ENCODE measurements around the gene MELK.
"Not testable (repeated sequence)": the region's sequence is repeated elsewhere in the genome, so short reads cannot be mapped to it uniquely, and the experiment has no call there.

The MELK gene

GRCh38 chr9:36559036-36559695 is 13.5 kb upstream of the MELK start:
- DNase-seq (ENCODE audit: low read depth), result no peak

DNA sequence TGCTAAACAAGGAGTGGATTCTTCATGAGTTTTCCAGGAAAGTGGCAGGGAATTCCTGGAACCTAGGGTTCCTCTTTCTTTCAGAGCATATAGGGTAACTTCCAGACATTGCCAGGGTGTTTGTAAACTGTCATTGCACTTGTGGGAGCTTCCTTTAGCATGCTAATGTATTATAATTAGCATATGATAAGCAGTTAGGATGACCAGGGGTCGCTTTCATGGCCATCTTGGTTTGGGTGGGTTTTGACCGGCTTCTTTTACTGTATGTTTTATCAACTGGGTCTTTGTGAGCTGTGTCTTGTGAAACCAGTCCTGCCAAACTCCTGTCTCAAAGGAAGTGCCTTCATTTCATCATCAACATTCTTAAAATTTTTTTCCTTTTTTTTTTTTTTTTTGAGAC is 11.9 kb upstream of the MELK start:
- DNase-seq (ENCODE audit: low read depth), result no peak
- TF ChIP-seq, protein P1, sequence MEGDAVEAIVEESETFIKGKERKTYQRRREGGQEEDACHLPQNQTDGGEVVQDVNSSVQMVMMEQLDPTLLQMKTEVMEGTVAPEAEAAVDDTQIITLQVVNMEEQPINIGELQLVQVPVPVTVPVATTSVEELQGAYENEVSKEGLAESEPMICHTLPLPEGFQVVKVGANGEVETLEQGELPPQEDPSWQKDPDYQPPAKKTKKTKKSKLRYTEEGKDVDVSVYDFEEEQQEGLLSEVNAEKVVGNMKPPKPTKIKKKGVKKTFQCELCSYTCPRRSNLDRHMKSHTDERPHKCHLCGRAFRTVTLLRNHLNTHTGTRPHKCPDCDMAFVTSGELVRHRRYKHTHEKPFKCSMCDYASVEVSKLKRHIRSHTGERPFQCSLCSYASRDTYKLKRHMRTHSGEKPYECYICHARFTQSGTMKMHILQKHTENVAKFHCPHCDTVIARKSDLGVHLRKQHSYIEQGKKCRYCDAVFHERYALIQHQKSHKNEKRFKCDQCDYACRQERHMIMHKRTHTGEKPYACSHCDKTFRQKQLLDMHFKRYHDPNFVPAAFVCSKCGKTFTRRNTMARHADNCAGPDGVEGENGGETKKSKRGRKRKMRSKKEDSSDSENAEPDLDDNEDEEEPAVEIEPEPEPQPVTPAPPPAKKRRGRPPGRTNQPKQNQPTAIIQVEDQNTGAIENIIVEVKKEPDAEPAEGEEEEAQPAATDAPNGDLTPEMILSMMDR (IDR thresholded peaks at IDR 0.05; ENCODE audit: low read depth, low read length, missing control alignments), result no peak
- H3K4me3 ChIP-seq (ENCODE audit: low read depth, low read length), result no peak overlapping the region

More at GRCh38 chr9:36559036-36559695, 13.5 kb upstream of the MELK start:
- TF ChIP-seq, protein P1 (IDR thresholded peaks at IDR 0.05; ENCODE audit: low read depth, low read length, missing control alignments), result no peak
- no peak overlapping the region for H3K4me3 ChIP-seq (ENCODE audit: low read depth, low read length)

DNA sequence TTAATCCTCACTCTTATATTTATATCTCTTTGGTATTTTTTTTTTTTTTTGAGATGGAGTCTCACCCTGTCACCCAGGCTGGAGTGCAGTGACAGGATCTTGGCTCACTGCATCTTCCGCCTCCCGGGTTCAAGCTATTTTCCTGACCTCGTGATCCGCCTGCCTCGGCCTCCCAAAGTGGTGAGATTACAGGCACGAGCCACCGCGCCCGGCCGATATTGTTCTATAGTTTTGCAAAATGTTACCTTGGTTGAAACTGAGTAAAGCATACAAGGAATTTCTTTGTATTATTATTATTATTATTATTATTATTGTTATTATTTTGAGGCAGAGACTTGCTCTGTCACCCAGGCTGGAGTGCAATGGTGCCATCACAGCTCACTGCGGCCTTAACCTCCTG is 9.9 kb upstream of the MELK start:
- DNase-seq (ENCODE audit: low read depth); H3K4me3 ChIP-seq (ENCODE audit: low read depth, low read length): not testable (repeated sequence)

DNA sequence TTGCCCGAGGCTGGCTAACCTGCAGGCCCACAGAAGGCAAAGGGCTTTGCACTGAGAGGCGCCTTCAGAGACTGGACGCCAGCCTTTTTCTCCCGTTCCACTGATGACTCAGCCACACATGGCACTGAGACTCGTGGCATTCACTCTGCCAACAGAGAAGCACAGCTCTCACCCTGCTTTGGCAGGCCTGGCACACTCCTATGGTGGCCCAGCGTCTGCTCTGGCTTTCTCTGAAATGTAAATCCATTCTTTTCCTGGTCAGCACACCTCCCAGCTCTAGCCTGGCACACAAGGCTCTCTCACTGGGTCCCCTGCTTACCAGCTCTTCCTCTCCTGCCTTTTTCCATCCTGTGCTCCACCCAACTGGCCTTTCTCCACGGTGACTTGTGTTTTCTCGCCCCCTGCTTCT is 5.9 kb upstream of the MELK start:
- no peak overlapping the region for H3K4me3 ChIP-seq (ENCODE audit: low read depth, low read length)
- TF ChIP-seq, protein P1 (IDR thresholded peaks at IDR 0.05; ENCODE audit: low read depth, low read length, missing control alignments), result no peak
- no peak for DNase-seq (ENCODE audit: low read depth)

DNA sequence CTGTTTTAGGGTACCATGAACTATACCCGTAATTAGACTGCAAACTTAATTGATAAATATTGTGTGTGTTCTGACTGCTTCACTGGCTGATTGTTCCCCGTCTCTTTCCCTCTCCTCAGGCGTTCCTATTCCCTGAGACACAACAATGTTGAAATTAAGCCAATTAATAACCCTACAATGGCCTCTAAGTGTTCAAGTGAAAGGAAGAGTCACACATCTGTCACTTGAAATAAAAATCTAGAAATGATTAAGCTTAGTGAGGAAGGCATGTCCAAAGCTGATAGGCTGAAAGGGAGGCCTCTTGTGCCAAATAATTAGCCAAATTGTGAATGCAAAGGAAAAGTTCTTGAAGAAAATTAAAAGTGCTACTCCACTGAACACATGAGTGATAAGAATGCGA is 4.0 kb upstream of the MELK start:
- not testable (repeated sequence) for DNase-seq (ENCODE audit: low read depth)

GRCh38 chr9:36571333-36571732 is 1.4 kb upstream of the MELK start:
- DNase-seq (ENCODE audit: low read depth), result no peak
- TF ChIP-seq, protein P1 (IDR thresholded peaks at IDR 0.05; ENCODE audit: low read depth, low read length, missing control alignments), result no peak

More for the DNA sequence above, 4.0 kb upstream of the MELK start:
- H3K4me3 ChIP-seq (ENCODE audit: low read depth, low read length), result not testable (repeated sequence)

GRCh38 chr9:36574045-36574444 is 1.4 kb downstream of the MELK start:
- DNase-seq (ENCODE audit: low read depth), result not testable (repeated sequence)
- H3K4me3 ChIP-seq (ENCODE audit: low read depth, low read length), result peak overlapping the region; percentile 74

More at GRCh38 chr9:36571333-36571732, 1.4 kb upstream of the MELK start:
- no peak overlapping the region for H3K4me3 ChIP-seq (ENCODE audit: low read depth, low read length)

DNA sequence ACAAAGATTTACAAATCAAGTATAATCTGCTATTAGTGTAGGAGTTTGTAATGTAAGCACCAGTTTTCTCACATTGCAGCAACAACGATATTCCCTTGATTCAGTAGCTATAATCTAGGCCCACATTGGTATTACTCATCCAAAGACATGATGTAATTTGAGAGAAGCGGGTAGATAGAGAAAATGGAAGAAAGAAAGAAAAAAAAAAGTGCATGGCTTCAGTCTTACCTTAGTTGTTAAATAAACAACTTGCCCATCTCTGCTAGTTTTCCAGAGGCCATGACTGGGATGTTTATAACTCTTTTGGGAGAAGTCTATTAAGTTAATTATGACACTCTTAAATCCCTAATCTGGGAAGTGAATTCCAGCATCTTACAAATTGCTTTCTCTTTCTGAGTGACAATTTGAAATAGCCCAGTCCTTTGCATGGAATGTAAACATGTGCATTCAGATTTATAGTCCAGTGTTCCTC is 2.8 kb downstream of the MELK start:
- H3K4me3 ChIP-seq (ENCODE audit: low read depth, low read length), result peak overlapping the region; percentile 28
- no peak for DNase-seq (ENCODE audit: low read depth)
- TF ChIP-seq, protein P1 (IDR thresholded peaks at IDR 0.05; ENCODE audit: low read depth, low read length, missing control alignments), result no peak

Measured in GM12864 (cell line).